ENCODE data around the gene KIAA0753.

GRCh38 chr17:6638046-6638908, 2.2 kb downstream of the KIAA0753 start:
- TF ChIP-seq EZH2phosphoT487 (conservative IDR thresholded peaks at IDR 0.05; ENCODE audit: low read length) = no peak
- TF ChIP-seq CTCF (IDR thresholded peaks at IDR 0.05; ENCODE audit: insufficient read depth, low read length, poor library complexity, severe bottlenecking) = no peak
